GM12878 (cell line): ENCODE data around the gene KPNA5. TPM values are rescaled to one million over a fixed set of nuclear protein-coding genes. Genes with fewer than 3 reads are reported as not detected.

ENCODE experiments used
- BCL11A ChIP-seq: IDR thresholded peaks from 2 replicates; pipeline ENCODE4 v1.6.1; 2011; ENCODE audit warnings: low read depth, low read length
- BRCA1 ChIP-seq: IDR thresholded peaks from 2 replicates; pipeline ENCODE4 v1.6.1; 2011; ENCODE audit warnings: low read depth, low read length, improper control_type of control experiment
- CBX5 ChIP-seq: sonication (generic); IDR thresholded peaks from 2 replicates; pipeline ENCODE4 v1.6.1; 2016; ENCODE audit warnings: low read depth, moderate library complexity, mild to moderate bottlenecking, inconsistent platforms
- E2F8 ChIP-seq: fragments of 450-650 bp; IDR thresholded peaks from 2 replicates; pipeline ENCODE4 v1.6.1; 2018; ENCODE audit warnings: mild to moderate bottlenecking, low read depth, moderate library complexity; ENCODE audit not compliant: partially characterized antibody
- KLF5 ChIP-seq: fragments of 450-650 bp; IDR thresholded peaks from 2 replicates; pipeline ENCODE4 v1.6.1; 2014; ENCODE audit warnings: mild to moderate bottlenecking; ENCODE audit not compliant: partially characterized antibody
- NFYB ChIP-seq: IDR thresholded peaks from 2 replicates; pipeline ENCODE4 v1.6.1; 2011; ENCODE audit warnings: low read depth, mild to moderate bottlenecking, low read length, improper control_type of control experiment, moderate library complexity; ENCODE audit not compliant: insufficient read depth
- PBX3 ChIP-seq: IDR thresholded peaks from 2 replicates; pipeline ENCODE4 v1.6.1; 2011; ENCODE audit warnings: mild to moderate bottlenecking, low read depth, low read length, moderate library complexity; ENCODE audit not compliant: insufficient replicate concordance
- POLR2A ChIP-seq: IDR thresholded peaks from 2 replicates; pipeline ENCODE4 v1.6.1; 2011; ENCODE audit warnings: low read depth, mild to moderate bottlenecking, low read length
- POLR2AphosphoS2 ChIP-seq: IDR thresholded peaks from 2 replicates; pipeline ENCODE4 v1.6.1; 2011; ENCODE audit warnings: low read depth, mild to moderate bottlenecking, low read length, improper control_type of control experiment, moderate library complexity
- RBBP5 ChIP-seq: fragments of 200-600 bp; sonication (generic); conservative IDR thresholded peaks from 2 replicates; pipeline ENCODE4 v1.6.1; 2016
- RFX5 ChIP-seq: IDR thresholded peaks from 2 replicates; pipeline ENCODE4 v1.6.1; 2011; ENCODE audit warnings: low read depth, low read length, improper control_type of control experiment
- SMAD5 ChIP-seq: IDR thresholded peaks from 2 replicates; pipeline ENCODE4 v1.6.1; 2016; ENCODE audit warnings: antibody characterized with exemption, low read depth
- SPI1 ChIP-seq: IDR thresholded peaks from 2 replicates; pipeline ENCODE4 v1.6.1; 2011; ENCODE audit warnings: low read depth, mild to moderate bottlenecking, low read length, moderate library complexity, borderline replicate concordance; ENCODE audit not compliant: insufficient read depth
- SUPT20H ChIP-seq: IDR thresholded peaks from 2 replicates; pipeline ENCODE4 v1.6.1; 2011; ENCODE audit warnings: low read depth, mild to moderate bottlenecking, low read length, moderate library complexity, borderline replicate concordance; ENCODE audit not compliant: control insufficient read depth
- USF1 ChIP-seq: IDR thresholded peaks from 2 replicates; pipeline ENCODE4 v1.6.1; 2011; ENCODE audit warnings: borderline replicate concordance, low read depth, mild to moderate bottlenecking, moderate library complexity, mixed read lengths, low read length; ENCODE audit not compliant: insufficient read depth; ENCODE audit errors: extremely low read length
- ZSCAN29 ChIP-seq: fragments of 450-650 bp; IDR thresholded peaks from 2 replicates; pipeline ENCODE4 v1.6.1; 2017; ENCODE audit warnings: mild to moderate bottlenecking, moderate library complexity
- ZZZ3 ChIP-seq: IDR thresholded peaks from 2 replicates; pipeline ENCODE4 v1.6.1; 2011; ENCODE audit warnings: low read depth; ENCODE audit not compliant: control insufficient read depth, insufficient read length
- polyA plus RNA-seq, 11 experiments: library from polyadenylated mRNA; depleted of rRNA in 4 of 11; unstranded in 6 of 11; stranded (reverse) in 5 of 11; fragments of >200 nt; fragmentation: Nextera tagmentation in 4 of 11; fragmentation: Illumina TruSeq in 1 of 11; extraction: Ambion mirVana in 4 of 11; extraction: Trizol in 1 of 11; gene quantifications; 1 replicate in 1 of 11; 2 replicates in 10 of 11; pipeline versions ENCODE4 v1.2.1 to v1.2.3, GENCODE V29; 2011 to 2016; ENCODE audit warnings: inconsistent platforms in 2 of 11, missing spikeins in 2 of 11, low read depth in 1 of 11
- total RNA-seq, 4 experiments: library from RNA; depleted of rRNA in 3 of 4; stranded (reverse); fragments of >200 nt in 3 of 4; fragmentation: Illumina TruSeq in 1 of 4; extraction: Trizol in 1 of 4; gene quantifications; 2 replicates each; pipeline versions ENCODE4 v1.2.1 to v1.2.3, GENCODE V29; 2013 to 2021
- TF ChIP-seq, protein P1 (sequence below): IDR thresholded peaks from 2 replicates; pipeline ENCODE4 v1.6.1; 2012; ENCODE audit warnings: improper control_type of control experiment, low read depth, low read length; ENCODE audit not compliant: insufficient replicate concordance
- TF ChIP-seq, protein P2 (sequence below): fragments of 450-650 bp; conservative IDR thresholded peaks from 2 replicates; pipeline ENCODE4 v1.6.1; 2017; ENCODE audit warnings: mild to moderate bottlenecking, moderate library complexity

KPNA5 gene
- total and polyA plus RNA-seq, 10 of the 15 experiments (the other 5 are each of a cell fraction or from before 2014, with no cell fraction given): 1.9 to 7.6 (median 4.5) TPM

DNA sequence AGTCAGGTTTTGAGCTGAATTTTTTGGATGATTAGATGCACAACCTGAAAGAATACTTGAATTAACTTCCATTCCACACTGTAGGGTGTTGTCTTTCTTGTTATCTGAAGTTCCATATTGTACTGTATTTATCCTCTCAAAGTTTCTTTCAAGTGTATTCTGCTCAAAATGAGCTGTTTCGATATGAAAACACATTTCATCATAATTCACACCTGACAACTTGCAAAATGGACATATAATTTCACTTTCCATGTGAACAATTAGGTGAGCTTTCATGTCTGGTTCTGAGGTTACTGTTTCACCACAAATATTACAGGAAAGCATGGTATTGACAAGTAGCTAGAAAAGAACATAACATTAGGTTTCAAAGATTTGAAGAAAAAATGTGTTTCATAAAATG lies 14.1 kb upstream of the KPNA5 start (continued):
- TF ChIP-seq E2F8 (no peak), USF1 (no peak), POLR2A (no peak), ZSCAN29 (no peak), RBBP5 (no peak), KLF5 (no peak), SMAD5 (no peak), BRCA1 (no peak), NFYB (no peak), BCL11A (peak; percentile 53; the same call in 1 of the 2 replicates), SPI1 (no peak), POLR2AphosphoS2 (no peak), PBX3 (no peak), SUPT20H (no peak), ZZZ3 (no peak), RFX5 (no peak), CBX5 (no peak)
- TF ChIP-seq, protein P1, sequence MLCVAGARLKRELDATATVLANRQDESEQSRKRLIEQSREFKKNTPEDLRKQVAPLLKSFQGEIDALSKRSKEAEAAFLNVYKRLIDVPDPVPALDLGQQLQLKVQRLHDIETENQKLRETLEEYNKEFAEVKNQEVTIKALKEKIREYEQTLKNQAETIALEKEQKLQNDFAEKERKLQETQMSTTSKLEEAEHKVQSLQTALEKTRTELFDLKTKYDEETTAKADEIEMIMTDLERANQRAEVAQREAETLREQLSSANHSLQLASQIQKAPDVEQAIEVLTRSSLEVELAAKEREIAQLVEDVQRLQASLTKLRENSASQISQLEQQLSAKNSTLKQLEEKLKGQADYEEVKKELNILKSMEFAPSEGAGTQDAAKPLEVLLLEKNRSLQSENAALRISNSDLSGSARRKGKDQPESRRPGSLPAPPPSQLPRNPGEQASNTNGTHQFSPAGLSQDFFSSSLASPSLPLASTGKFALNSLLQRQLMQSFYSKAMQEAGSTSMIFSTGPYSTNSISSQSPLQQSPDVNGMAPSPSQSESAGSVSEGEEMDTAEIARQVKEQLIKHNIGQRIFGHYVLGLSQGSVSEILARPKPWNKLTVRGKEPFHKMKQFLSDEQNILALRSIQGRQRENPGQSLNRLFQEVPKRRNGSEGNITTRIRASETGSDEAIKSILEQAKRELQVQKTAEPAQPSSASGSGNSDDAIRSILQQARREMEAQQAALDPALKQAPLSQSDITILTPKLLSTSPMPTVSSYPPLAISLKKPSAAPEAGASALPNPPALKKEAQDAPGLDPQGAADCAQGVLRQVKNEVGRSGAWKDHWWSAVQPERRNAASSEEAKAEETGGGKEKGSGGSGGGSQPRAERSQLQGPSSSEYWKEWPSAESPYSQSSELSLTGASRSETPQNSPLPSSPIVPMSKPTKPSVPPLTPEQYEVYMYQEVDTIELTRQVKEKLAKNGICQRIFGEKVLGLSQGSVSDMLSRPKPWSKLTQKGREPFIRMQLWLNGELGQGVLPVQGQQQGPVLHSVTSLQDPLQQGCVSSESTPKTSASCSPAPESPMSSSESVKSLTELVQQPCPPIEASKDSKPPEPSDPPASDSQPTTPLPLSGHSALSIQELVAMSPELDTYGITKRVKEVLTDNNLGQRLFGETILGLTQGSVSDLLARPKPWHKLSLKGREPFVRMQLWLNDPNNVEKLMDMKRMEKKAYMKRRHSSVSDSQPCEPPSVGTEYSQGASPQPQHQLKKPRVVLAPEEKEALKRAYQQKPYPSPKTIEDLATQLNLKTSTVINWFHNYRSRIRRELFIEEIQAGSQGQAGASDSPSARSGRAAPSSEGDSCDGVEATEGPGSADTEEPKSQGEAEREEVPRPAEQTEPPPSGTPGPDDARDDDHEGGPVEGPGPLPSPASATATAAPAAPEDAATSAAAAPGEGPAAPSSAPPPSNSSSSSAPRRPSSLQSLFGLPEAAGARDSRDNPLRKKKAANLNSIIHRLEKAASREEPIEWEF: peak; percentile 91
- TF ChIP-seq, protein P2, sequence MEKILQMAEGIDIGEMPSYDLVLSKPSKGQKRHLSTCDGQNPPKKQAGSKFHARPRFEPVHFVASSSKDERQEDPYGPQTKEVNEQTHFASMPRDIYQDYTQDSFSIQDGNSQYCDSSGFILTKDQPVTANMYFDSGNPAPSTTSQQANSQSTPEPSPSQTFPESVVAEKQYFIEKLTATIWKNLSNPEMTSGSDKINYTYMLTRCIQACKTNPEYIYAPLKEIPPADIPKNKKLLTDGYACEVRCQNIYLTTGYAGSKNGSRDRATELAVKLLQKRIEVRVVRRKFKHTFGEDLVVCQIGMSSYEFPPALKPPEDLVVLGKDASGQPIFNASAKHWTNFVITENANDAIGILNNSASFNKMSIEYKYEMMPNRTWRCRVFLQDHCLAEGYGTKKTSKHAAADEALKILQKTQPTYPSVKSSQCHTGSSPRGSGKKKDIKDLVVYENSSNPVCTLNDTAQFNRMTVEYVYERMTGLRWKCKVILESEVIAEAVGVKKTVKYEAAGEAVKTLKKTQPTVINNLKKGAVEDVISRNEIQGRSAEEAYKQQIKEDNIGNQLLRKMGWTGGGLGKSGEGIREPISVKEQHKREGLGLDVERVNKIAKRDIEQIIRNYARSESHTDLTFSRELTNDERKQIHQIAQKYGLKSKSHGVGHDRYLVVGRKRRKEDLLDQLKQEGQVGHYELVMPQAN: no peak
